ENCODE data around the gene CAMTA1.
"Not testable (repeated sequence)": the region's sequence is repeated elsewhere in the genome, so short reads cannot be mapped to it uniquely, and the experiment has no call there.

CAMTA1 gene

DNA sequence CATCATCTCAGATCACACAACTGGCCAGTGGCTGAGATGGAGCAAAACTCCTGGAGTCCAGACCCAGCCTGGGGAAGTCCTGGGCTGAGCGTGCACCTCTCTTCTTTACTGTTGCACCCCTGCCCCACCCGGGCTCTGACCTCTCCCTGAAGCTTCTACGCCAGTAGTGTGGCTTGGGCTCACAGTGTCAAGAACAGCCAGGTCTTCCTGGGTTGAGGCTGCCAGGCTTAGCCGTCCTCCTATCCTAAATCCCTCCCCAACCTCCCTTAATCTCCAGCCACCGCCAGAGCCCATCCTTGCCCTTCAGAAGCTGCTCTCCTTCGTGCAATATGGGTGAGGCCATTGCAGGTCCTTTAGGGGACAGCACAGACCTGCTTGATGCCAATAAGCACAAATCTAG lies 586.7 kb downstream of the CAMTA1 start:
- DNase-seq (ENCODE audit: low read depth), result no peak

DNA sequence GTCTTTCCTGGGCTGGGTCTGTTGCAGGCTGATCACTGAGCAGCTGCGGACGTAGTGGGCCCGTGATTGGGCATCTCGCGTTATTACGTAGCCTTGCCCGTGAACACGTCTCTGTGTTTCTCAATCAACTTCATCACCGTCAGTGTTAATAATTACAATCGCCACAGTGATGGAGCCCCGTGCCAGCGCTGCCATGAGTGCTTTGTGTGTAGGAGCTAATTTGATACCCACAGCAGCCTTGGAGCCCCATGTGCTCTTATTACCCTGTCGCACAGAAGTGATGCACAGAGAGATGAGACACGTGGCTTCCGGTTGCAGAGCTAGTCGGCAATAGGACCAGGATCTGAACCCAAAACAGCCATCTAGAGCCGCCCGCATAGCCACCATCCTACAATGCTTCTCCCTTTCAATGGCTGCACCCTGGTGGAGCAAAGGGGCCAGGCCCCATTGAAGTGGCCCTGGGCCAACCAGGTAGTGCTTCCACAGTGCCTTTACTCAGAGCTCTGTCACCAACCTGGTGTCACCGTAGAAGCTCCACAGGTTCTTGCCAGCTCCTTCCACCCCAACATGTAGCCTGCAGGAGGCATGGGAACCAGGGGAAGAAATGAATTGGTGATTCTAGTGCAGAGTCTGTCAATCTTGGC lies 587.3 kb downstream of the CAMTA1 start:
- DNase-seq (ENCODE audit: low read depth), result no peak

- no peak for DNase-seq (ENCODE audit: low read depth)
Measured at GRCh38 chr1:7373251-7373650, 588.0 kb downstream of the CAMTA1 start.

DNA sequence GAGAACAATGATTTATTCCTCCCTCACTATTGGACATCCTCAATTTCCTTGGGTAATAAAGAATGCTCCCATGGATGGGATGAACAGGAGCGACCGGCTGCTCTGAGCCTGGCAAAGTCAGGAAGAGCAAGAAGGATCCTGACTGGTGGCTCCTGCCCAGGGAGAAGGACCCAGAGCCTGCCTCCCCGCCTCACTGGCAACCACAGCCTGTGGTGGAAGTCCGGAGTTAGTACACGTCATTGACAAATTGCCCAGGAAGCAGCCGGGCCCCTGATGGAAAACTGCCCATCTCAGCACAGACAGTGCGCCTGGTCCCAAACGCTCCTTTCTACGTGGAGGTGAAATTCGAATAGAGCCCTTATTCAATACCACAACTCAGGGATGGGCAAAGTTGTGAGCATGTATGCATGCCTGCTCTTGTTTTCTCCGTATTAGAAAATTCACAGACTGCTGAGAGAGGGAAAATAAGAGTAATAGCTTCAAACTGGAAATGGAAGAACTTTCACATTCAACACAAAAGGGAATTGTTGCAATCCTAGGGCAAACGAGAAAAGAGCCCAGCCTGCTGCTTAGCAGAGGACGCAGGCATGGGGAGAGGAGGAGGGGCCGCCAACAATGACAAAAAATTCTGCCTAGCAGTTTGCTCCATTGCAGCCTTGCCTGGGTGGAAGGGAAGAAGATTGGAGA lies 588.8 kb downstream of the CAMTA1 start:
- DNase-seq (ENCODE audit: low read depth), result no peak

GRCh38 chr1:7374563-7375160 lies 589.4 kb downstream of the CAMTA1 start:
- DNase-seq (ENCODE audit: low read depth), result no peak

DNA sequence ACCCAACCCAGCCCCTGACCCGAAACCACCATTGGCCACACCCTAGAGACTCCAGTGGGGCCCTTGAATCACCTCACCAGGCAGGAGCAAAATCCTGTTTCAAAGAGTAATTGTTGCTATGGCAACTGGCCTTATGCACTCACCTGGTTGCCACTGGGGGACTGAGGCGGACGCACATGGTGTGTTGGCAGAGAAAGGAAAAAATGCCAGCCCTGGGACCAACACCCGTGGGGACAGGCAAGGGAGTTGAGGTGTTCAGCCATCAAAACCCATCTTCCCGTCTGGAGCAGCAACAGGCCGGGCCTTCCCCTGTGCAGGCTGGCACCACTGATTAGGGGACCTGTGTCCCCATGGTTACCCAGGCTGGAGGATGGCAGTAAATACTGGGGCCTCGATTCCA lies 590.1 kb downstream of the CAMTA1 start:
- DNase-seq (ENCODE audit: low read depth), result no peak

DNA sequence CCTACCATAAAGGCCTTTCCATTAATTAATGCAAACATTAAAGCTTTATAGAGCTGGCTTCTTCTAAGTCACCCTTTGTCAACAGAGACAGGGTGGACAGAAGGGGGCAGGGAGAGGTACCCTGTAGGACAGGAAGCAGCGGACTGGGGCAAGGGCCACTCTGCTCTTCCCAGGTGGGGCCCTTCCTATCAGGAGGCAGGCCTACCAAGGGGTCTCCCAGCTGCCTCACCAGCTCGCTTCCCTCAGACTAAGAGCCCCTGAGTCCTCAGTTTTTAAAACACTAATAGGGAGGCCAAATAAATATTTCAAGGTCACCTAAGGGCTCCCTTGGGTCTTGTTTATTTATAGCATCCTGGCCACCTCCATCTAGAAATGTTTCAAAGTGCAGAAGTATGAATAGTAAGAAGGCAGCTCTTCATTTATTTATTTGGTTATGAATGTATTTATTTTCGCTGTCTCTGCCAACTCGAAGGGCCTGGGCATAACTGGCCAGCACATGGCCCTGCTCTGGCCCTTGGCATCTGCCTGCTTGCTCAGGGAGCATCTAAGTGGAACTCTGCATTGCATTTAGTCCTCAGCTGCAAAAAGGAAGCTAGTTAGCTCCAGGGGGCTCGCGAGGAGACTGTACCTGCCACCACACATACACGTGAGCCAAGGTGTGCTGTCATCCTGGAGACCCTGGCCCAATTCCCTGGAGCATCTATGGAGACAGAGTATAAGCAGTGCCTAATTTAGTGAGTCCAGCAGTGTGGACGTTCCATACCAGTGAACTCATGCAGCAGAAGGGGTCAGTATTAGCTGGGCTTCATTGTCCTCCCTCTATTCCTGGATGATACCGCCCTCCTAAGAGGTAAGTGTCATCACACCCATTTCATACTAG lies 590.8 kb downstream of the CAMTA1 start:
- DNase-seq (ENCODE audit: low read depth), result no peak

DNA sequence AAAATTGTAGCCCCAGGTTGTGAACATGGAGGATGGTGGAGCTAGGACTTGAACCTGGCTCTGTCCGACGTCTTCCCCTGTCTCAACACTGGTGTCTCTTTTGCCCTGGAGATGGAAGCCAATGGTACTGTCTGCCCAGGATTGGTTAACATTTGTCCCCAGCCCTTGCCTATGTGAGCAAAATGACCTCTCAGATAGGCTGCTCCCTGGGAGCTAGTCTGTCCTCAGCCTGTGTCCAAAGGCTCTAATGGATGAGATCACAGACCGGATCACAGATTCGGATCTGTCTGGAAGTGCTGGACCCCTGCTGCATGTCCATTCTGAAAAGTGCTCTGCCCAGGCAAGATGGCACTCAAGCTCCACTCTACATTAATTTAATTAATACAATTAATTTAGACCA lies 591.4 kb downstream of the CAMTA1 start:
- no peak for DNase-seq (ENCODE audit: low read depth)

DNA sequence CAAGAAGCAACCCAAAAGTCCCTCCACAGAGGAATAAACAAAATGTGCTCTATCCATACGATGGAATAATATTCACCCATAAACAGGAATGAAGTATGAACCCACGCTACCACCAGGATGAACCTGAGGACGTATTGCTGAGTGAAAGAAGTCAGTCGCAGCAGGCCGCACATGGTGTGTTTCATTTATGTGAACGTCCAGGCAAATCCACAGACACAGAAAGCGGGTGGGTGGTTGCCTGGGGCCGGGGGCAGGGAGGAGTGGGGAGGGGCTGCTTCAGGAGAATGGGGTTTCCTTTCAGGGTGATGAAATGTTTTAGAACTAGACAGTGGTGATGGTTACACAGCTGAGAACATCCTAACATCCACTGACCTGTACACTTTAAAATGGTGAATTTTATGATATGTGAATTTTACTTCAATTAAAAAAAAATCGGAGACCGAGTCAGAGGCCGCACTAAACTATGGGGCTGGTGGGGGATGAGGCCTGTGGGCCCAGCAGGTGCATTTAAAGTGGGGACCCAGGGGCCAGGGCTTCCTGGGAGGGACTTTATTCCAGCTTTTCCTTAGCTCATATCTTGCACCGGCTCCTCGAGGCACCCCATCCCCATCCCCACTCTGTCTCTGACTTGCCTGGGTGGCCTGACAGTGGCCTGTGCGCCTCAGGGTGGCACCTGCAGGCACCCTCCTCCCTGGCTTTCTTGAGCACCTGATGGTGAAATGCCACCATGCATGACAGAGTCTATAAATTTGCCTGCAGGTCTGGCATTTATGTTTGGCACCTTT lies 593.3 kb downstream of the CAMTA1 start:
- no peak for DNase-seq (ENCODE audit: low read depth)

- no peak for DNase-seq (ENCODE audit: low read depth)
Measured at GRCh38 chr1:7379441-7379971, 594.3 kb downstream of the CAMTA1 start.

DNA sequence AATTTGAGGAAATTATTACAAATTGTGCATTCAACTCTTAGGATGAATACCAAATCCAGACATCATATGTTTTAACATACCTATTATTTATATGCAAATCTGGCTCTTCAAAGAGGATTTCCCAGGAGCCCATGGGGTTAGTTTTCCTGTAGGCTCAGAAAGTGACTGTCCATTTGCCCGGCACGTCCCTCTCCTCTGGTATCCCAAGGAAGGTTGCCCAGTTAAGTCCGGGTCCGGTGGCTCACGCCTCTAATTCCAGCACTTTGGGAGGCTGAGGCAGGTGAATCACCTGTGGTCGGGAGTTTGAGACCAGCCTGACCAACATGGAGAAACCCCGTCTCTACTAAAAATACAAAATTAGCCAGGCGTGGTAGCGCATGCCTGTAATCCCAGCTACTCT lies 594.8 kb downstream of the CAMTA1 start:
- not testable (repeated sequence) for DNase-seq (ENCODE audit: low read depth)

DNA sequence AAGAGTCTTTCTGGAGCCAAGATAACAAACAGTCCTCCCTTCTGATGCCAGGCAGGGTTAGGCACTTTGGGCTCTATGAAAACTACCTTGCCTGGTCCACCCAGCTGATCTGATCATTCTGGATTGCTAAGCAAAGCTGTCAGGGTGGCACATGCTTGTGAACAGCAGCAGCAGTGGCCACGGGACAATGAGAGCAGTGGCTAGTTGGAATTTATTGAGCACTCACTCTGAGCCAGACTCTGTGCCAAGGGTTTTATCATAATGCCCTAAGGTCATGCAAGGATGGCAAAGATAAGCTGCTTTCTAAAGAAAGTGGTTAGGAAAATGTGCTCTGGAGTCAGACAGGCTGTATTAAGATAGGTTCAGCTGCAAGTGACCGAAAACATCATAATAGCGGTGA lies 595.5 kb downstream of the CAMTA1 start:
- DNase-seq (ENCODE audit: low read depth), result no peak

- not testable (repeated sequence) for DNase-seq (ENCODE audit: low read depth)
Measured at GRCh38 chr1:7381729-7382128, 596.5 kb downstream of the CAMTA1 start.

GRCh38 chr1:7382971-7383370 lies 597.7 kb downstream of the CAMTA1 start:
- no peak for DNase-seq (ENCODE audit: low read depth)

DNA sequence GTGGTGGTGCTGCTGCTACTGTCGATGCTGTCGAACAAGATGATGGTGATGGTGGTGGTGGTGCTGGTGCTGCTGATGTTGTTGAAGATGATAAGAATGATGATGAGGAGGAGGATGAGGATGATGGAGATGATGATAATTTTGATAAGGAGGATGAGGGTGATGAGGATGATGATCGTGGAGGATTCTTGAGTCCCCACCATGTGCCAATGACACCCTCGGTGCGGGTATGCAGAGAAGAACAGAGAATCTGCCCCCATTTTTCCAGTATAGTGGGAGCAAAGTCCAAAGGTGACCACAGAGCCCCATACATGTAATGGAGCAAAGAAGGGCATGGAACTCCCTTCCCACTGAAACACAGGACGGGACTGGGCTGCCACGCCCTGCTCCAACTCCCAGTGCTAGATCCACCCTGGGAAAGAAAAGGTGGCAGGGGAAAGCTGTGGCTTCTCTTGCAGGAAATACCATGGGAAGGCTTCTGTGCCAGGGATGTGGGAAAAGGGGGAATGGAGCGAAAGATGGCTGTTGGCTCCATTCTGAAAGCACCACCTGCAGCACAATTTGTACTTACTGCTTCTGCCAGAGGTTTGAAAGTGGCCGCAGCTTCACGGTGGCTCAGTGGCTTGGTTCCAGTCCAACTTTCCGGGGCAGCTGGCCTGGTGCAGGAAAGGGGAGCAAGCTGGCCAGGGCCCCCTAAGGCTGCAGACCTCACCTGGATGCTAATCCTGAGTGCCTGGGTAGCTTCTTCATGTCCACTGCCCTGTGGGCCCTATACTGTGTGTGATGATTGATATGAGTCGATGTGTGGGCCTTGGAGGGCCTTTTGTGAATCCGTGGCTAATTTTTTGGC lies 598.6 kb downstream of the CAMTA1 start:
- DNase-seq (ENCODE audit: low read depth), result no peak

GRCh38 chr1:7384679-7385078 lies 599.4 kb downstream of the CAMTA1 start:
- no peak for DNase-seq (ENCODE audit: low read depth)

DNA sequence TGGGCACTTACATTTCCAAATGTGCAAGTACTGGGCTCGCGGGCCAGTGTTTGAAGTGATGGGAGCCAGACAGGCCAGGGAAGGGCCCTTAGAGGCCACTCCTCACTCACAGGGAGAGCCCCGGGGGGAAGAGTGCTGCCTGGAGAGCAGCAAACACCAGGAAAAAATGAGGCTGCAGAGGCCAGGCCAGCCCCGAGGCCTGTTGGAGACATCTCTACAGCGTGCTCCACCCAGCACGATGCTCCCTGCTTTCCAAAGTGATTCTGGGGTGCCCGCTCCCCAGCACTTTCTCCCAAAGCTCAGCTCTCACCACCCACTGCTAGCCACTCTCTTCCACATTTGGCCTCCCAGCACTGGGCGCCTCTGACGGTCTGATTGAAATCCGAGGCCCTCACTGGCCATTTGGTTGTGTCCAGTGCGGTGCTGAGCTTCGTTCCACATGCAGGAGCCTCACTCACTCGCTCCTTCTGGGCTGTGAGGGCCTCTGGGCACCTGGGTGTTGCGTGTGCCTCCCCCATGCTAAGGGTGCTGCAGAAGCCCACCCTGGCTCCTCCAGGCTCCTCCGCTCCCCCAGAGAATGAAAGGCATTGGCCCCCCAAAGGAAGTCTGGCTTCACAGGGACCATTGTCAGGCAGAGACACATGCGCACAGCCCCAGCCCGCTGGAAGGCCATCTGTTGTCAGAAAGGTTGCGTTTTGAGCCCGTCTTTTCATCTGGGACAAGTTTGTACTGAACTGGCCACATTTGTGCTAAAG lies 600.4 kb downstream of the CAMTA1 start:
- no peak for DNase-seq (ENCODE audit: low read depth)

DNA sequence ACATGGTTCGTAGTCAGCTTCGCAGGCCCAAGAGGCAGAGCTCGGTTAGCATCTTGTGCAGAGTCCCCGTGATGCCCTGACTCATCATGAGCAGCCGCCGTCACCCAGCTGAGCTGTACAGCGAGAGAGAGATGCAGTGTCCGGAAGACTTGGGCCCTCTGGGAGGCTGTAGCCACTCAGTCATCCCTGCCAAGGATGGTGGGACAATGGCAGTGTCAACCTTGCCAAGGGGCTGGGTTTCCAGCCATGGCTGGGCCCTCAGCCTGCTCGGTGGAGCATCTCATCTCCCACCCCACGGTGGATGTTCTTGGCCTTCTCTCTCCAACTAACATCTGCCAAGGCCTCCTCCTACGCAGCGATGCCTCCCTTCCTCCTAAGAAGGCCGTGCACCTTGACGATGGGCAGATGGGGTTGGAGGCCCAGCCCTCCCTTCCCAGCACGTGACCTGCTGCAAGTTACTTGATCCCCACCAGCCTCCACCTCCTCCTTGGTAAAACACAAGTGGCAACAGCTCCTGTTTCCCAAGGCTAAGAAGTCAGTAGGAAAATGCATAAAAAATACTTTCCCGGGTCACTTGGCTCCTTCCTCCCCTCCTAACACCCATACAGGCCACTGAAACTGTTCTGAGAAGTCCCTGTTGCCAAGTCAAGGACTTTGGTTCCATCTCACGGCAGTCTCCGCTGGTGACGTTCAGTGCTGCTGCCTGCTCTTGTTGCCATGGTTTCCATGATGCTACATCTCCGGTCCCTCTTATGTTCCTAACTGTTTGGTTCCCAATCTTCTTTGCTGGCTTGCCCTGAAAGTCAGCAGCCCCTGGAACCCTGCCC lies 601.2 kb downstream of the CAMTA1 start:
- no peak for DNase-seq (ENCODE audit: low read depth)

Measured in stimulated activated CD8-positive, alpha-beta memory T cell treated with anti-CD3 and anti-CD28 coated beads, Interleukin-12 subunit alpha, Interleukin-12 subunit beta, amount 100 ng/mL, for 1 hour (primary cell).